SKM-1 (cell line): Measurements from ENCODE around the gene PTPRN2.
"Not testable (repeated sequence)": the region's sequence is repeated elsewhere in the genome, so short reads cannot be mapped to it uniquely, and the experiment has no call there.

ENCODE experiments used
- DNase-seq: peaks from one replicate; lab custom pipeline; 2025; ENCODE audit not compliant: unreplicated experiment; lab: John Stamatoyannopoulos, UW

PTPRN2 gene

GRCh38 chr7:158285383-158285770 lies 302.2 kb downstream of the PTPRN2 start:
- no peak for DNase-seq

GRCh38 chr7:158284617-158285382 lies 302.8 kb downstream of the PTPRN2 start:
- no peak for DNase-seq

- no peak for DNase-seq
These were observed 303.5 kb downstream of the PTPRN2 start for GRCh38 chr7:158284121-158284520.

- DNase-seq, result no peak
These were observed 304.3 kb downstream of the PTPRN2 start for GRCh38 chr7:158283016-158283974.

DNA sequence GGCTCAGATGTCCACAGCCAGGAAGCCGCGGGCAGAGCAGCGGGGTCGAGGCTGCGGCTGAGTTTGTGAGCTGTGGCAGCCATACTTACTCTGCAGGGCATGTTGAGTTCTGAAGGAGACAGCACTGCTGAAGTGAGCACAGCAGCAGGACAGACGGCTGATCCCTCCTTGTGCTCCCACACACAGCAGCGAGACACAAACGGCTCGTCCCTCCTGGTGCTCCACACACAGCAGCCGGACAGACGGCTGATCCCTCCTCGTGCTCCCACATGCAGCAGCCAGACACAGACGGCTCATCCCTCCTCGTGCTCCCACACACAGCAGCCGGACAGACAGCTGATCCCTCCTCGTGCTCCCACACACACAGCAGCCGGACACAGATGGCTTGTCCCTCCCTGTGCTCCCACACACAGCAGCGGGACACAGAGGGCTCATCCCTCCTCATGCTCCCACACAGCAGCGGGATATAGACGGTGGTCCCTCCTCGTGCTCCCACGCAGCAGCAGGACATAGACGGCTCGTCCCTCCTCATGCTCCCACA lies 305.1 kb downstream of the PTPRN2 start:
- DNase-seq, result no peak

DNA sequence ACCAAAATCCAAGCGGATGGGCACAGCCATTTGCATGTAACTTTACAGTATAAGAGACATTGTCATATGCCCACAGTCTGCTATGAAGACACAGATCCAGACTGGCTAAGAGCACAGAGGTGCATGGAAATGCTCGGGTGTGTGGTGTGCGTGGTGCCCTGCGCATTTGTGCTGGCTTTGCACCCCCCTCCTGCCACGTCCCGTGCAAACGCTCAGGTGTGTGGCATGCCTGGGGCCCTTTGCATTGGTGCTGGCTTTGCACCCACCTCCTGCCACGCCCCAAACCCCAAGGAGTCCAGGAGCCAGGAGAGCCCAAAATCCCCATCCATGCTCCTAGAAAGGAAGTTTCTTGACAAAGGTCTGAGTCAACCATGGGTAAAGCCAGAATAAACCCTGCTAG lies 306.2 kb downstream of the PTPRN2 start:
- DNase-seq, result no peak

- no peak for DNase-seq
These were observed 307.0 kb downstream of the PTPRN2 start for GRCh38 chr7:158280448-158281144.

DNA sequence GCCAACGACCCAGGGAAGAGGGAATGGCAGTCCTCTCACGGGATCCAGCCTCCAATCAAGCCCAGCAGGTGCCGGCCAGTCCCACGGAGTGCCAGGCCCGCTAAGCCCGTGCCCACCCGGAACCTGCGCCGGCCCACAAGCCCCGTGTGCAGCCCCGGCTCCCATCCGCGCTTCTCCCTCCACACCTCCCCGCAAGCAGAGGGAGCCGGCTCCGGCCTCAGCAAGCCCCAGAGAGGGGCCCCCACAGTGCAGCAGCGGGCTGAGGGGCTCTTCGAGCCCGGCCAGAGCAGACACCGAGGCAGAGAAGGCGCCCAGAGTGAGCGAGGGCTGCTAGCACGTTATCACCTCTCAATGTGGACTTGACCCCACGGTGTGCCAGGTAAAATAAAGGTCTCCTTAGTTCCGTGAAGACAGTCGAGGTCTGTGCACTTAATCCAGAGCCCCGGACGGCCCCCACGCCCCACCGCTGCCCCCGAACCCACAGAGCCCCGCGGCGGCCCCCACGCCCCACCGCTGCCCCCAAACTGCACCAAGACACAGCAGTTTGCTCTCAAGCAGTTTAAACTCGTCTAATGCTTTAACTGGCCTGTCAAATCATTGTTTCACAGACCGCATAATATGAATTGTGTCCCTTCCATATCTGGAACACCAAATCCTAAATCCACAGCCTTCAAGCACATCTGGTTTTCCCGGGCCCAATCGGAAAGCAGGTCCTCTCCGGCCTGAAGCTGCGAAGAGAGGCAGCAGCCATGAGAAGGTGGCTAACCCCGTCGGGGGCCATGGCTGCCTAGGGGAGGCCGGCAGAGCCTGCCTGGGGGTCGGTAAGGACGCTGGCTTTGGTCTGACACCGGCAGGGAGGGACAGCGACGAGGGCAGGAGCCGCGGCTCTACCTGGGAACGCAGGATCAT lies 307.8 kb downstream of the PTPRN2 start:
- no peak for DNase-seq

DNA sequence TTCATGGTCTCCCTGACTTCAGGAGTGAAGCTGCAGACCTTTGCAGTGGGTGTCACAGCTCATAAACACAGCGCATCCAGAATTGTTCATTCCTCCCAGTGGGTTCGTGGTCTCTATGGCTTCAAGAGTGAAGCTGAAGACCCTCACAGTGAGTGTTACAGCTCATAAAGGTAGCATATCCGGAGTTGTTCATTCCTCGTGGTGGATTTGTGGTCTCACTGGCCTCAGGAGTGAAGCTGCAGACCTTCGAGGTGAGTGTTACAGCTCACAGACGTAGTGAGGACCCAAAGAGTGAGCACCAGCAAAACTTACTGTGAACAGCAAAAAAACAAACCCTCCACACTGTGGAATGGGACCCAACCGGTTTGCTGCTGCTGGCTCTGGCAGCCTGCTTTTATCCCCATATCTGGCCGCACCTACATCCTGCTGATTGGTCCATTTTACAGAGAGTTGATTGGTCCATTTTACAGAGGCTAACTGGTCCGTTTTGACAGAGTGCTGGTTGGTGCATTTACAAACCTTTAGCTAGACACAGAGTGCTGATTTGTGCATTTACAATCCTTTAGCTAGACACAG lies 308.8 kb downstream of the PTPRN2 start:
- DNase-seq, result no peak

DNA sequence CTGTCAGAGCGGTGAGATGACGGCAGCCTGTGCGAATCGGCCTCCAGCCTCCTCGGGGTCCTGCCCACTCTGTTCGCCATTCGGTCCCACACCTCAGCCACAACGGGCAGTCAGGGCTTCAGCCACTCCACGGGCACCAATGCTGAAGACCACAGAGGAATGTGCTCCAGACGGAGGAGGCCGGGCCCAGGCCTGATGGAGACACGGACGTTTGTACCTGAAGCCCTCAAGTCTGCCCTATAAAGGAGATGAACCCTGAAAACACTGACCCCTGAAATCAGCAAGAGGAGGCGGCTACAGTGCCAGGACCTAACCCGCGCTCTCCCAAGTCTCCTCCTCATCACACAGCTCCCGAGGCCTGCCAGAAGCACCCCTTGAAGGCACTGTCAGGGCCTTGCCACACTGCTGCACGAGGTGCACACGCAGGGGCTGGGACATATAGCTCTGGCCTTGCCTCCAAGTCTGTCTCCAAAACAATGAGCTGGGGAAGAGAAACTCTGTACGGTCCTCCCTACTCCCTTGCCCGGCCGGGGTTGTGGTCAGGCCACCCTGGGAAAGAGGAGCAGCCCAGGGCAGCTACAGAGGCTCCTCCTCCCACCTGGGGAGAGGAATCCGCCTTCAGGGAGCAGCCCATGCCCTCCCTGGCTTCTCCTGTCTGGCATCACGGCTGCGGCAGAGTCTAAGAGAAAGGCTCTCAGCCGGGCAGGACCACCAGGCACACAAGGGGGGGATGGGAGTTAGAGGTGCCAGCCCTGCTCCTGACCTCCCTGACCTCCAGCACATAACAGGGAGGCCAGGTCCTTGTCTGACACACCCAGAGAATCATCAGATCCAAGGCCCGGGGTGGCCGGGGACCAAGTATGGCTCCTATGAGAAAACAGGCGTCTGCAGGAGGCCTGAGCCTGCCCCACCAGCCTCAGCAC lies 310.1 kb downstream of the PTPRN2 start:
- no peak for DNase-seq

DNA sequence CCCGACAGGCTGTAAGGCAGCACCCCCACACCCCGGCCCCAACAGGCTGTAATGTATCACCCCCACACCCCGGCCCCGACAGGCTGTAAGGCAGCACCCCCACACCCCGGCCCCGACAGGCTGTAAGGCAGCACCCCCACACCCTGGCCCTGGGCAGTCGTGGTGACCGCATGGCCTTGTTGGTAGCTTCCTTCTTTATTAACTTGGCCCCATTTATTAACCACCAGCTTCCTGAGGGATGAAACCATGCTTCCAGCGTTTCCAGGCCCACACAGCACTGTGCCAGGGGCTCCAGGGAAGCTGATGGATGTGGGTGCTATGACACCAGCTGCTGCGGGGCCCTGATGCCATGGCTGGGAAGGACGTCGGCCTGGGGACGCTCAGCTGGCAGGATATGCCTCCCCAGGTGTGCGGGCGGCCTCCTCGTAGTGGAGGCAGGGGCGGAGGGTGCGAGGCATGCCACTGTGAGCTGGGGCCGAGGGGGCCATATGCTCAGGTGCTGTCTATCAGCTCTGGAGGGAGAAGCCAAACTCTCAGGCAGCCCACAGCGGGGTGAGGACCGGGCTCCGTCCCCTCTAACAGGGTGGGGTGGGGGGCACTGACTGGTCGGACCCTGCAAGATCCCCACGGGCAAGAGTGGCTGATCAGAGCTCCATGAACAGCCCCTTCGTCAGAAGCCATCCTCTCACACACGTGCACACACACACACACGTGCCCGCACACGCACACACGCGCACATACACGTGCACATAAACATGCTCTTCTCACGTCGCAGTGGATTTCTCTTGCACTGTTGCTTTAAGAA lies 311.0 kb downstream of the PTPRN2 start:
- no peak for DNase-seq

- DNase-seq, result no peak
These were observed 311.8 kb downstream of the PTPRN2 start for GRCh38 chr7:158275711-158276413.

- no peak for DNase-seq
These were observed 312.6 kb downstream of the PTPRN2 start for GRCh38 chr7:158274996-158275395.

DNA sequence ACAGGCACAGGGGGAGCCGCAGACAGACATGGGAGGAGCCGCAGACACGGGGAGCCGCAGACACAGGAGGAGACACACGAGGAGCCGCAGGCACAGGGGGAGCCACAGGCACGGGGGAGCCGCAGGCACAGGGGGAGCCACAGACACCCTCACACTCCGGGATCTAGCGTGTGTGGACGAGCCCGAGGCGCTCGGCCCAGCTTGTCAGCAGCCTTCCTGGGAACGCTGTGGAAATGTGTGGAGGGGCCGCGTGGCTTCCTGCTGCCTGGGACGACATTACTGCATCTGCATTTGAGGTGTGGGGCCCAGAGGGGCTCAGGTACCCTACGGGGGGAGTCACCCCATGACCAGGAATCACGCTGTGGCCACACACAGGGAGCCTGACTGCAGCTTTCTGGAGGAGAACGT lies 313.2 kb downstream of the PTPRN2 start:
- no peak for DNase-seq

DNA sequence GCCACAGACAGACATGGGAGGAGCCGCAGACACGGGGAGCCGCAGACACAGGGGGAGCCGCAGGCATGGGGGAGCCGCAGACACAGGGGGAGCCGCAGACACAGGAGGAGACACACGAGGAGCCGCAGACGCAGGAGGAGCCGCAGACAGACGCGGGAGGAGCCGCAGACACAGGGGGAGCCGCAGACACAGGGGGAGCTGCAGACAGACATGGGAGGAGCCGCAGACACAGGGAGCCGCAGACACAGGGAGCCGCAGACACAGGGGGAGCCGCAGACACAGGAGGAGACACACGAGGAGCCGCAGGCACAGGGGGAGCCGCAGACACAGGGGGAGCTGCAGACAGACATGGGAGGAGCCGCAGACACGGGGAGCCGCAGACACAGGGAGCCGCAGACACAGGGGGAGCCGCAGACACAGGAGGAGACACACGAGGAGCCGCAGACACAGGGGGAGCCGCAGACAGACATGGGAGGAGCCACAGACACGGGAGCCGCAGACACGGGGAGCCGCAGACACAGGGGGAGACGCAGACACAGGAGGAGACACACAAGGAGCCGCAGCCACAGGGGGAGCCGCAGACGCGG lies 313.8 kb downstream of the PTPRN2 start:
- not testable (repeated sequence) for DNase-seq

- DNase-seq, result no peak
These were observed 314.4 kb downstream of the PTPRN2 start for GRCh38 chr7:158273138-158273651.
